COLO829 (cell line): ENCODE measurements around the gene HBEGF.

ENCODE experiments used
- DNase-seq: peaks from one replicate; pipeline ENCODE4 v3.0.0; 2012; ENCODE audit warnings: low spot score

Gene HBEGF

GRCh38 chr5:140336388-140336787, 10.0 kb downstream of the HBEGF start:
- no peak for DNase-seq

- no peak for DNase-seq
Observed at GRCh38 chr5:140331638-140332037, 14.8 kb downstream of the HBEGF start.

GRCh38 chr5:140329739-140330481, 16.5 kb downstream of the HBEGF start:
- DNase-seq, result no peak

- DNase-seq, result no peak
Observed at GRCh38 chr5:140328036-140328764, 18.2 kb downstream of the HBEGF start.

GRCh38 chr5:140327589-140327988, 18.8 kb downstream of the HBEGF start:
- peak; percentile 65 for DNase-seq

GRCh38 chr5:140325486-140325885, 20.9 kb downstream of the HBEGF start:
- no peak for DNase-seq

- DNase-seq, result no peak
Observed at GRCh38 chr5:140324617-140325241, 21.7 kb downstream of the HBEGF start.

- no peak for DNase-seq
Observed at GRCh38 chr5:140324041-140324600, 22.3 kb downstream of the HBEGF start.

GRCh38 chr5:140322751-140323731, 23.4 kb downstream of the HBEGF start:
- no peak for DNase-seq

- DNase-seq, result no peak
Observed at GRCh38 chr5:140321796-140322195, 24.6 kb downstream of the HBEGF start.

GRCh38 chr5:140319833-140320232, 26.6 kb downstream of the HBEGF start:
- DNase-seq, result no peak

- no peak for DNase-seq
Observed at GRCh38 chr5:140318792-140319191, 27.6 kb downstream of the HBEGF start.

GRCh38 chr5:140317859-140318258, 28.5 kb downstream of the HBEGF start:
- no peak for DNase-seq

GRCh38 chr5:140312791-140313189, 33.6 kb downstream of the HBEGF start:
- DNase-seq, result no peak

GRCh38 chr5:140312067-140312790, 34.2 kb downstream of the HBEGF start:
- no peak for DNase-seq

- DNase-seq, result no peak
Observed at GRCh38 chr5:140311011-140311467, 35.4 kb downstream of the HBEGF start.

GRCh38 chr5:140310434-140310833, 36.0 kb downstream of the HBEGF start:
- DNase-seq, result no peak

- DNase-seq, result no peak
Observed at GRCh38 chr5:140309706-140310249, 36.6 kb downstream of the HBEGF start.

- DNase-seq, result no peak
Observed at GRCh38 chr5:140305471-140305870, 40.9 kb downstream of the HBEGF start.

- no peak for DNase-seq
Observed at GRCh38 chr5:140303966-140304365, 42.4 kb downstream of the HBEGF start.
